Common myeloid progenitor, CD34-positive (primary cell): ENCODE results near the gene NT5M.

Experiments
- CTCF ChIA-PET: fragments of 350-600 bp; sonication (Branson Sonifier 250); formaldehyde crosslinking; loops from one replicate; lab custom pipeline; 2021; ENCODE audit warnings: antibody characterized with exemption; lab: Charles Lee
- POLR2A ChIA-PET: fragments of 350-600 bp; sonication (Branson Sonifier 250); formaldehyde crosslinking; loops from one replicate; lab custom pipeline; 2021; ENCODE audit warnings: antibody characterized with exemption; lab: Charles Lee
- DNase-seq, 3 donors: peaks; one replicate each; pipeline versions ENCODE4 v3.0.0 to v3.0.0-alpha.2; 2013
- H3K27ac ChIP-seq, 2 experiments: 1 replicate in 1 of 2; 2 replicates in 1 of 2; pipeline ENCODE4 v1.7.0; 2013; ENCODE audit warnings: inconsistent platforms in 2 of 2, low read length in 2 of 2, mild to moderate bottlenecking in 2 of 2, low read depth in 1 of 2, moderate library complexity in 1 of 2; ENCODE audit not compliant: severe bottlenecking in 2 of 2, insufficient read depth in 1 of 2, poor library complexity in 1 of 2
- H3K27me3 ChIP-seq, 5 experiments: replicated peaks in 2 of 5; 1 replicate in 3 of 5; 2 replicates in 2 of 5; pipeline versions ENCODE4 v1.6.1 to v1.7.0; 2013; ENCODE audit warnings: low read length in 4 of 5, mild to moderate bottlenecking in 2 of 5, moderate library complexity in 2 of 5, inconsistent platforms in 1 of 5; ENCODE audit not compliant: insufficient read depth in 5 of 5, control insufficient read depth in 4 of 5
- H3K36me3 ChIP-seq, 4 experiments: 1 replicate in 2 of 4; 2 replicates in 2 of 4; pipeline versions ENCODE4 v1.6.1 to v1.7.0; 2013; ENCODE audit warnings: low read length in 3 of 4, control low read depth in 1 of 4, mild to moderate bottlenecking in 1 of 4; ENCODE audit not compliant: control insufficient read depth in 4 of 4, insufficient read depth in 4 of 4
- H3K4me1 ChIP-seq, 4 experiments: 1 replicate in 3 of 4; 2 replicates in 1 of 4; pipeline versions ENCODE4 v1.6.1 to v1.7.1; 2013; ENCODE audit warnings: low read length in 3 of 4, mild to moderate bottlenecking in 3 of 4, control low read depth in 1 of 4, inconsistent platforms in 1 of 4, moderate library complexity in 1 of 4; ENCODE audit not compliant: control insufficient read depth in 4 of 4, insufficient read depth in 4 of 4; ENCODE audit errors: control extremely low read depth in 1 of 4
- H3K4me3 ChIP-seq, 7 experiments: 1 replicate in 4 of 7; 2 replicates in 3 of 7; pipeline versions ENCODE4 v1.5.1 to v1.7.0; 2013; ENCODE audit warnings: mild to moderate bottlenecking in 7 of 7, low read length in 6 of 7, moderate library complexity in 6 of 7, inconsistent platforms in 2 of 7, low read depth in 2 of 7, control low read depth in 1 of 7; ENCODE audit not compliant: insufficient read depth in 4 of 7, control insufficient read depth in 1 of 7; ENCODE audit errors: extremely low read depth in 1 of 7
- H3K9me3 ChIP-seq, 5 experiments: 1 replicate in 4 of 5; 2 replicates in 1 of 5; pipeline versions ENCODE4 v1.6.1 to v1.7.1; 2013; ENCODE audit warnings: low read length in 4 of 5, mild to moderate bottlenecking in 2 of 5, inconsistent platforms in 1 of 5, low read depth in 1 of 5, moderate library complexity in 1 of 5; ENCODE audit not compliant: control insufficient read depth in 4 of 5, insufficient read depth in 2 of 5; ENCODE audit errors: control extremely low read depth in 1 of 5
- WGBS: methylation state at CpG from one replicate; pipeline ENCODE4 v1.1.5; 2013; ENCODE audit not compliant: insufficient coverage; 5-methylcytosine and 5-hydroxymethylcytosine counted together

NT5M gene

DNA sequence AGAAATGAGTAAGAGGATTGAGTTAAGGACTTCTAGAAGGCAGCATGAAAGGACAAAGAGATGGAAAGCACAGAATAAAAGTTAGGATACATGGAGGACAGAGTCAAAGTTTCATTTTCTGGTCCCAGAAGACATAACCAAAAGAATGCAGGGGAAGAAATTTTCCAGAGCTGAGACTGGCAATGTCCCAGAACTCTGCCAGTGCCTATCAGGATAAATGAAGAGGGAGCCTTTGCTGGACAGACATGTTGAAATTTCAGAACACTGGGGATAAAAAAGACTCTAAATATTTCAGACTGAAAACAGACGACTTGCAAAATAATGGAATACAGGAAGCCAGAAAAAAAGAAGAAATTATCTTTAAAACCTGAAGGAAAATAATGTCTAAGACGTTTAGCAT is 55.7 kb downstream of the NT5M start:
- H3K36me3 ChIP-seq: no peaks in the 10 kb centered on the region
- DNase-seq: no peak
- H3K27ac ChIP-seq: no peak overlapping the region
- ChIA-PET CTCF (interaction anchor here (1.1 to 1.7 kb wide), 2 partner anchors 32 to 132 kb away, joined by 3 to 5 read pairs; no protein-coding TSS in a partner anchor), POLR2A (no interaction called here)
- H3K27me3 ChIP-seq: no peaks in the 10 kb centered on the region
- H3K4me1 ChIP-seq: peaks cover 0 to 18% (median 7%) of the 10 kb centered on the region in 4 experiments
- WGBS: 83% methylated on average over 2 of the region's 2 CpGs
- H3K4me3 ChIP-seq: no peak overlapping the region
- peaks cover 0 to 7% (median 3%) of the 10 kb centered on the region in 5 experiments for H3K9me3 ChIP-seq

DNA sequence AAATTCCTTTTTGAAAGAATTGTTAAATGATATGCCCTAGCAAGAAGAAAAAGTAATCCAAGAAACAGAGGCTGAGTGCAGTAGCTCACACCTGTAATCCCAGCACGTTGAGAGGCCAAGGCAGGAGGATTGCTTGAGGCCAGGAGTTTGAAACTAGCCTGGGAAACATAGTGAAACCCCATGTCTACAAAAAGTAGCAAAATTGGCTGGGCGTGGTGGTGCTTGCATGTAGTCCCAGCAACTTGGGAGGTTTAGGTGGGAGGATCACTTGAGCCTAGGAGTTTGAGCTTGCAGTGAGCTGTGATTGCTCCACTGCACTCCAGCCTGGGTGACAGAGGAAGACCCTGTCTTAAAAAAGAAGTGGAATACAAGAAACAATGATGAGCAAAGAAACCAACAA is 56.1 kb downstream of the NT5M start:
- Histone ChIP-seq H3K27me3 (no peaks in the 10 kb centered on the region), H3K36me3 (no peaks in the 10 kb centered on the region), H3K27ac (no peak overlapping the region), H3K9me3 (peaks cover 0 to 7% (median 3%) of the 10 kb centered on the region in 5 experiments), H3K4me1 (peaks cover 0 to 19% (median 7%) of the 10 kb centered on the region in 4 experiments), H3K4me3 (no peak overlapping the region)
- no peak for DNase-seq
- ChIA-PET CTCF (interaction anchor here (1.1 to 1.7 kb wide), 2 partner anchors 32 to 132 kb away, joined by 3 to 5 read pairs; no protein-coding TSS in a partner anchor), POLR2A (no interaction called here)
- 92% methylated on average over 2 of the region's 2 CpGs for WGBS

DNA sequence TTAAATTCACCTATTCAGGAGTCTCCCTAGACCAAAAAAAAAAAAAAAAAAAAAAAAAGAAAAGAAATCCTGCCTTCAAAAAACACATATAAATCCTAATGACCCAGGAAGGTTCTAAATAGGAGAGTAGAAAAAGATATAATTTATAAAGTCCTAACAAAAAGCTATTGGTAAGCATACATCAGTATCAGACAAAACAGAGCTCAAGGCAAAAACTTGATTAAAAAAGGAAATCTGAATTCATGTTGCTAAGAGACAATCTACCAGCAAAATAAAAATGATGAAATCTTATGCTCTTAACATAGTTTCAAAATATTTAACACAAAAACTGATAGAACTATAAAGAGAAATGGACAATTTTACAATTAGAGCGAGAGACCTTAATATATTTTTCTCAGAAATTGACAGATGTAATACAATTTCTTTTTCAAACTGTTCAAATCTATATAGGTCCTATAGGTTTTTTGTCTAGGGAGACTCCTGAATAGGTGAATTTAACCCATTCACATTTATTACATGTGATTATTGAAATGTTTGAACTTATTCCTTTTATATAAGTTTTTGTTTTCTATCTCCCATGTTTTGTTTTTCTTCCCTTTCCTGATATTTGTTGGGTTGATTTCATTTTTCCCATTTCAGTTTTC is 57.0 kb downstream of the NT5M start:
- Histone ChIP-seq H3K27me3 (no peaks in the 10 kb centered on the region), H3K27ac (no peak overlapping the region), H3K4me3 (no peak overlapping the region), H3K9me3 (peaks cover 0 to 7% (median 3%) of the 10 kb centered on the region in 5 experiments), H3K36me3 (no peaks in the 10 kb centered on the region), H3K4me1 (peaks cover 0 to 13% (median 2%) of the 10 kb centered on the region in 4 experiments)
- ChIA-PET CTCF (interaction anchor here (0.7 kb wide), 1 partner anchor 12 kb away, joined by 3 read pairs; no protein-coding TSS in a partner anchor), POLR2A (no interaction called here)
- no CpG with 5 or more reads among the region's 1 CpG for WGBS
- no peak for DNase-seq

DNA sequence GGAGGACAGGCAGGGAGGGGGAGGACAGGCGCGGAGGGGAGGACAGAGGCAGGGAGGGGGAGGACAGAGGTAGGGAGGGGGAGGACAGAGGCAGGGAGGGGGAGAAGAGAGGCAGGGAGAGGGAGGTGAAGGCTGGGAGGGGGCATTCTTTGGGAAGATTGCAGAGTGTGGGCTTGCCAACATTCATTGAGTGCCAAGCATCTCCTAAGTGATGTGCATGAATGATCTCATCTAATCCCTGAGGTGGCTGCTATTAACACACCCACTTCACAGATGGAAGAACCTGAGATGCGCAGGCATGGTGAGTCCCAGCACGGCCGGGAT is 58.3 kb downstream of the NT5M start:
- peaks cover 0 to 8% (median 2%) of the 10 kb centered on the region in 4 experiments for H3K4me1 ChIP-seq
- WGBS: 100% methylated on average over 5 of the region's 5 CpGs
- ChIA-PET CTCF (interaction anchor here (1.2 kb wide), 1 partner anchor 30 kb away, joined by 3 read pairs; no protein-coding TSS in a partner anchor), POLR2A (no interaction called here)
- DNase-seq: no peak
- no peak overlapping the region for H3K4me3 ChIP-seq
- H3K9me3 ChIP-seq: peaks cover 0 to 14% (median 4%) of the 10 kb centered on the region in 5 experiments
- H3K27ac ChIP-seq: no peak overlapping the region
- no peaks in the 10 kb centered on the region for H3K36me3 ChIP-seq
- H3K27me3 ChIP-seq: no peaks in the 10 kb centered on the region

DNA sequence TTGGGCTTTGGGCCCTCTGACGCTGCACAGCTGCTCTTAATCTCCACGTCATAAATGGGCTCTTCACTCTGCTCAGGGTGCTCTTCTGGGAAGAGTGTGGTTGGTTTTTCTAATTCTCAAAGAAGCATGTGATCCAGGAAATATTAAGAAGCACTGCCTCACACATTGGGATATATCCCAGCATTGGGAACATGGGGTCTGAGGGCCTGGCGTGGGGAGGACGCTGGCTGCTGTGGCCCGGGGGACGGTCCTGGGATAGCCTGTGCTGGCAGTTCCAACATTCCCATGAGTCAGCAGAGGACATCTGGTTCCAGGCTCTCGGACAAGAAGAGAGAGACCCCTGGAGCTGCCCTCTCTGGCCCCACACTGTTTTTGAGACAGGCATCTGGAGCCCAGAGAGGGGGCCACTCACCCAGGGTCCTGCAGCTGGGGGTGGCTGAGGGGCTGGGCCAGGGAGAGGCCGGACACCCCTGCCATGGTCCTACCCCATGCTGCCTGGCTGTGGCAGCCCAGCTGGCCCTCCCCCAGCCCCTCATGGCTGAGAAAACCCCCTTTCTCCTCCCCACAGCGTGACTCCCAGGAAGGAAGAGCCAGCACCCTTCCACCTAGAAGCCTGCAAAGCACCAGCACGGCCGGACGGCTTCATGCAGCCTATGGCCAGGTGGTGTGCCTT is 58.8 kb downstream of the NT5M start:
- CTCF ChIA-PET: interaction anchor here (1.2 kb wide), 1 partner anchor 30 kb away, joined by 3 read pairs; no protein-coding TSS in a partner anchor
- Histone ChIP-seq H3K4me1 (peaks cover 0 to 4% (median 2%) of the 10 kb centered on the region in 4 experiments), H3K27ac (no peak overlapping the region), H3K27me3 (no peaks in the 10 kb centered on the region), H3K4me3 (no peak overlapping the region), H3K9me3 (peaks cover 0 to 14% (median 4%) of the 10 kb centered on the region in 5 experiments), H3K36me3 (no peaks in the 10 kb centered on the region)
- POLR2A ChIA-PET: no interaction called here
- 100% methylated on average over 7 of the region's 12 CpGs for WGBS
- no peak for DNase-seq

DNA sequence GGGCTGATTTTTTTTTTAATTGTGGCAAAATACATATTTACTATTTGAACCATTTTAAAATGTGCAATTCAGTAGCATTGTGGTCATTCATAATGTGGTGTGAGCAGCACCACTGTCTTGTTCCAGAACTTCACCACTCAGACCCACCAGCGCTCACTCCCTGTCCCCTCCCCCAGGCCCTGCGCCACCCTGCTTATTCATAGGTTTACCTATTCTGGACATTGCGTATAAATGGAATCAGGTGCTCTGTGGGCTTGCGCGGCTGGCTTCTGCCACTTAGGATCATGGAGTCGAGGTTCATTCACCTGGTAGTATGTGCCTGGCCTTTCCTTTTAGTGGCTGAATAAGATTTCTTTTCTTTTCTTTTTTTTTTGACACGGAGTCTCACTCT is 59.4 kb downstream of the NT5M start:
- Histone ChIP-seq H3K27ac (no peak overlapping the region), H3K27me3 (no peaks in the 10 kb centered on the region), H3K4me1 (peaks cover 0 to 4% (median 1%) of the 10 kb centered on the region in 4 experiments), H3K9me3 (peaks cover 0 to 14% (median 4%) of the 10 kb centered on the region in 5 experiments), H3K36me3 (no peaks in the 10 kb centered on the region), H3K4me3 (no peak overlapping the region)
- no peak for DNase-seq
- WGBS: 83% methylated on average over 3 of the region's 7 CpGs
- ChIA-PET POLR2A (no interaction called here), CTCF (interaction anchor here (1.1 to 2.4 kb wide), 2 partner anchors 135 to 206 kb away, joined by 3 to 8 read pairs; no protein-coding TSS in a partner anchor)
